Activated naive CD8-positive, alpha-beta T cell treated with anti-CD3 and anti-CD28 coated beads, Interleukin-2, amount 10 ng/mL, durations not matched to agents 7 days and 5 days (primary cell): ENCODE data around the gene SHMT1. TPM values are rescaled to one million over a fixed set of nuclear protein-coding genes. Genes with fewer than 3 reads are reported as not detected.
A peak's percentile ranks its signal among the peaks of the same experiment; 100 is the strongest.
"Not testable (repeated sequence)": the region's sequence is repeated elsewhere in the genome, so short reads cannot be mapped to it uniquely, and the experiment has no call there.

Experiments used
- ATAC-seq: fragments of 150-1000 bp; cut with Tn5 transposase; one replicate; pipeline ENCODE4 v1.10.0; 2021; ENCODE audit warnings: low read depth, moderate library complexity
- POLR2A ChIA-PET: fragments of 350-600 bp; sonication (Branson Sonifier 250); formaldehyde crosslinking; loops from one replicate; lab custom pipeline; 2021; ENCODE audit warnings: antibody characterized with exemption; lab: Charles Lee
- DNase-seq: peaks from one replicate; pipeline ENCODE4 v3.0.0; 2021
- H3K27ac Mint-ChIP-seq: one replicate; pipeline ENCODE4 v1.8.0; 2022; ENCODE audit warnings: mild to moderate bottlenecking, mixed read lengths
- H3K27me3 Mint-ChIP-seq: one replicate; pipeline ENCODE4 v1.8.0; 2022; ENCODE audit warnings: mild to moderate bottlenecking, moderate library complexity, mixed read lengths
- H3K36me3 Mint-ChIP-seq: one replicate; pipeline ENCODE4 v1.8.0; 2021; ENCODE audit warnings: mild to moderate bottlenecking, mixed read lengths
- H3K4me1 Mint-ChIP-seq: one replicate; pipeline ENCODE4 v1.8.0; 2021; ENCODE audit warnings: mixed read lengths
- H3K4me3 Mint-ChIP-seq: one replicate; pipeline ENCODE4 v1.8.0; 2022; ENCODE audit warnings: mild to moderate bottlenecking, moderate library complexity, mixed read lengths
- H3K9me3 Mint-ChIP-seq: one replicate; pipeline ENCODE4 v1.8.0; 2021; ENCODE audit warnings: mixed read lengths
- total RNA-seq, 2 experiments: library from RNA; stranded (reverse); gene quantifications; one replicate each; pipeline ENCODE4 v1.2.3, GENCODE V29; 2021

SHMT1 gene
- total RNA-seq, 2 experiments from 2014 or later = 45.4 to 48.1 TPM

DNA sequence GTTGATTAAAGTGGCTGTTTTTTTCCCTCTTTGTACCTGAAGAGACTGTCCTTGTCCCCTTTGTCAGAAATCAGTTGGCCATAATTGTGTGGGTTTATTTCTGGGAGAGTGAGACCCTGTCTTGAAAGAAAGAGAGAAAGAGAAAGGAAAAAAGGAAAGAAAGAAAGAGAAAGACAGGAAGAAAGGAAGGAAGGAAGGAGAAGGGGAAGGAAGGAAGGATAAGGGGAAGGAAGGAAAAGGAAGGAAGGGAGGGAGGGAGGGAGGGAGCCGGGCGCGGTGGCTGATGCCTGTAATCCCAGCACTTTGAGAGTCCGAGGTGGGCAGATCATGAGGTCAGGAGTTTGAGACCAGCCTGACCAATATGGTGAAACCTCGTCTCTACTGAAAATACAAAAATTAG lies 7.4 kb upstream of the SHMT1 start:
- ATAC-seq (no peak), DNase-seq (no peak)
- Mint-ChIP-seq H3K4me1 (no peaks in the 10 kb centered on the region), H3K9me3 (peaks cover 5% of the 10 kb centered on the region), H3K4me3 (no peak overlapping the region), H3K27ac (no peak overlapping the region), H3K27me3 (peaks cover 5% of the 10 kb centered on the region), H3K36me3 (no peaks in the 10 kb centered on the region)
- POLR2A ChIA-PET = no interaction called here

DNA sequence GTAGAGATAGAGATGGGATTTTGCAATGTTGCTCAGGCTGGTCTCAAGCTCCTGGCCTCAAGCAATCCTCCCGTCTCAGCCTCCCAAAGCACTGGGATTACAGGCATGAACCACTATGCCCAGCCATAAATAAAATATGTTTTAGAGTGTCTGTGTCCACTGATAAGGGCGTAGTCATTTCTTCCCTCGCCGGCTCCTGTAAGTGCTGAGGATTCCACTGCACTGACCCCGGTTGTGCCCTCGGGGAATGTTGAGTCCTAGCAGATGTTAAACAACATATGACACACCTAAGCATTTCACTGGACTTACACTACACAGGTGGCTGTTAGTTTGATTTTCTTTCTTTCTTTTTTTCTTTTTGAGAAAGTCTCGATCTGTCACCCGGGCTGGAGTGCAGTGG lies 5.6 kb upstream of the SHMT1 start:
- Mint-ChIP-seq H3K36me3 (no peaks in the 10 kb centered on the region), H3K27me3 (peaks cover 4% of the 10 kb centered on the region), H3K9me3 (no peaks in the 10 kb centered on the region), H3K4me3 (no peak overlapping the region), H3K27ac (no peak overlapping the region), H3K4me1 (no peaks in the 10 kb centered on the region)
- POLR2A ChIA-PET = no interaction called here
- ATAC-seq (no peak), DNase-seq (no peak)

DNA sequence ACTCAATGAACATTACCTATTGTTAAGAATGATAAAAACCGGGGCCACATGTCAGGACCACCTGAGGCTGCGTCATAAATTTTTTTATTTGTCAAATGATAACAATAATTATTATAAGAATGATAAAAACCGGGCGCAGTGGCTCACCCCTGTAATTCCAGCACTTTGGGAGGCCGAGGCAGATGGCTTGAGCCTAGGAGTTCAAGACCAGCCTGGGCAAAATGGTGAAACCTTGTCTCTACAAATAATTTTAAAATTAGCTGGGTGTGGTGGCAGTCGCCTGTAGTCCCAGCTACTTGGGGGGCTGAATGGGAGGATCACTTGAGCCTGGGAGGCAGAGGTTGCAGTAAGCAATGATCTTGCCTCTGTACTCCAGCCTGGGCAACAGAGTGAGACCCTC lies 816 bp upstream of the SHMT1 start:
- peaks cover 12% of the 10 kb centered on the region for H3K36me3 Mint-ChIP-seq
- peaks cover 12% of the 10 kb centered on the region for H3K4me1 Mint-ChIP-seq
- POLR2A ChIA-PET = no interaction called here
- H3K27me3 Mint-ChIP-seq = no peaks in the 10 kb centered on the region
- ATAC-seq (no peak), DNase-seq (no peak)
- H3K4me3 Mint-ChIP-seq = no peak overlapping the region
- H3K27ac Mint-ChIP-seq = no peak overlapping the region
- H3K9me3 Mint-ChIP-seq = no peaks in the 10 kb centered on the region

DNA sequence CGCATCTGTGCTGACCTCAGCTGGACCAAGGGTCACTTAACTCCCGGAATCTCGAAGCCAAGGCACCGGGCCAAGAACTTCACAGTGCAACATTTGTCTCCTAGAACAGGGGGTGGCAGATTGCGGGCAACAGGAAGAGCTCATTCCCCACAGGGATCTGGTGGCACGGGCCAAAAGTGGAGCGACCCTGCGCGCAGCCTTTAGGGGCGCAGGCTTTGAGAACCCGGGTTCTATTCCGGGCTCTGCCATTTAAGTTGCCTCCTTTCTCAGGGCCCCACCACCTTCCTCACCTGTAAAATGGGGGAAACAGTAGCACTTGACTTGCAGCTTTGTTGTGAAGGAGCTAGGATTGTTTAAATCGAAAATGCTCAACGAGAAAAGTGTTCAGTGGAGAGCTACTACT lies 651 bp downstream of the SHMT1 start:
- H3K9me3 Mint-ChIP-seq = no peaks in the 10 kb centered on the region
- H3K36me3 Mint-ChIP-seq = peaks cover 13% of the 10 kb centered on the region
- POLR2A ChIA-PET = interaction anchor here (0.9 to 1.9 kb wide), 2 partner anchors 34 to 48 kb away, joined by 3 to 9 read pairs; partner anchors contain the start of genes SMCR8 and TOP3A
- H3K4me3 Mint-ChIP-seq = peak overlapping the region; percentile 93
- no peaks in the 10 kb centered on the region for H3K27me3 Mint-ChIP-seq
- H3K4me1 Mint-ChIP-seq = peaks cover 14% of the 10 kb centered on the region
- ATAC-seq = peak; percentile 1
- DNase-seq = peak; percentile 40
- H3K27ac Mint-ChIP-seq = peak overlapping the region; percentile 79

DNA sequence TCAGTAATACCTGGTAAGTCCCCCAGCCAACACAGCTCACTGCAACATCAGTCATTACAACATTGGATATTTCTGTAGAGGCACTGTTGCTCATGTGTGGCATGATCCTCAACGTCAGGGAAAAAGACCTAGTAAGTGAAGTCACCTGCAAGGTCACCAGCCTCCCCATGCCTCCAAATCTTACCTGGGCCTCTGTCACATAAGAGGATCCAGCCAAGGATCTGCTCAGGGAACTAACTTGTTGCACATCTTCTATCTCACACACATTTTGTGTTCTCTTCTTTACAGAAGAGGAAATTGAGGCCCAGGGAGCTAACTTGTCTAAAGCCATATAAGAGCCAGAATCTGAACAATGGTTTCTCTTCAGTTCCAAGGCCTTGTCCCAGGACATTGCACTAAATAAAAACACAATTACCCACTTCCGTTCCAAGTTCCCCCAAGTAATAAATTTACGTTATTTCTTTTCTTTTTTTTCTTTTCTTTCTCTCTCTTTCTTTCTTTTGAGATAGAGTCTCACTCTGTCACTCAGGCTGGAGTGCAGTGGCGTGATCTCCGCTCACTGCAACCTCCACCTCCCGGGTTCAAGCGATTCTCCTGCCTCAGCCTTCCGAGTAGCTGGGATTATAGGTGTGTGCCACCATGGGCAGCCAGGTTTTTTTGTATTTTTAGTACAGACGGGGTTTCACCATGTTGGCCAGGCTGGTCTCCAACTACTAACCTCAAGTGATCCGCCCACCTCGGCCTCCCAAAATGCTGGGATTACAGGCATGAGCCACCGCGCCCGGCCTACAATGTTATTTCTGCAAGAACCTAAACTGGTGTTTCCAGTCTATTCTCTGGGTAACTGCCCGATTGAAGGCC lies 1.3 kb downstream of the SHMT1 start:
- Mint-ChIP-seq H3K4me1 (peaks cover 14% of the 10 kb centered on the region), H3K27ac (peak overlapping the region; percentile 70), H3K9me3 (no peaks in the 10 kb centered on the region), H3K36me3 (peaks cover 13% of the 10 kb centered on the region), H3K27me3 (no peaks in the 10 kb centered on the region), H3K4me3 (peak overlapping the region; percentile 93)
- DNase-seq = no peak
- POLR2A ChIA-PET = interaction anchor here (0.7 to 1.9 kb wide), 4 partner anchors 14 to 47 kb away, joined by 3 to 9 read pairs (median 4); partner anchors contain the start of genes SMCR8 and TOP3A
- no peak for ATAC-seq

- ATAC-seq = no peak
- POLR2A ChIA-PET = no interaction called here
- Mint-ChIP-seq H3K27ac (no peak overlapping the region), H3K9me3 (no peaks in the 10 kb centered on the region), H3K27me3 (no peaks in the 10 kb centered on the region), H3K4me1 (peaks cover 14% of the 10 kb centered on the region), H3K36me3 (peaks cover 16% of the 10 kb centered on the region), H3K4me3 (no peak overlapping the region)
- DNase-seq = no peak
Observed at GRCh38 chr17:18360518-18360917, 2.8 kb downstream of the SHMT1 start.

DNA sequence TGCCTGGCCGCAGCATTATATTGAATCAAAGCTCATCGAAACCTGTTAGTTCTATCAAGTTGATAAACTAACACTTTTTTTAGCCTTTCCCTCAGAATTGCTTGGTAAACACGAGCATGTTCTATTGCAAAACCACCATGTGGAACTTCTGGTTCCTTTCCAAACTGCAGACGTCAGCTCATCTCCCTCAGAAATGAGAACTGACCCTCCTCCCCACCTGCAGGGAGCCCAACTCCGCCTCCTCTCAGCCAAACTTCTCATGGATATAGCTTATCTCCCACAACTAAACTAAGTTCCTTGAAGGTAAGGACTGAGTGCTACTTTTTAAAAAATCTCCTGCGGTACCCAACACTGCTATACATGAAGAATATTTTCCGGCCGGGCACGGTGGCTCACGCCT lies 6.7 kb downstream of the SHMT1 start:
- DNase-seq (no peak), ATAC-seq (no peak)
- Mint-ChIP-seq H3K9me3 (no peaks in the 10 kb centered on the region), H3K27ac (no peak overlapping the region), H3K36me3 (peaks cover 22% of the 10 kb centered on the region), H3K4me1 (peaks cover 4% of the 10 kb centered on the region), H3K4me3 (no peak overlapping the region), H3K27me3 (no peaks in the 10 kb centered on the region)
- POLR2A ChIA-PET = no interaction called here

GRCh38 chr17:18353541-18353940 lies 9.8 kb downstream of the SHMT1 start:
- POLR2A ChIA-PET = no interaction called here
- Mint-ChIP-seq H3K27ac (no peak overlapping the region), H3K4me1 (no peaks in the 10 kb centered on the region), H3K9me3 (no peaks in the 10 kb centered on the region), H3K27me3 (no peaks in the 10 kb centered on the region), H3K4me3 (no peak overlapping the region), H3K36me3 (peaks cover 13% of the 10 kb centered on the region)
- no peak for DNase-seq
- no peak for ATAC-seq

- DNase-seq = no peak
- Mint-ChIP-seq H3K4me1 (no peaks in the 10 kb centered on the region), H3K36me3 (peaks cover 23% of the 10 kb centered on the region), H3K27me3 (no peaks in the 10 kb centered on the region), H3K9me3 (no peaks in the 10 kb centered on the region), H3K27ac (no peak overlapping the region), H3K4me3 (no peak overlapping the region)
- POLR2A ChIA-PET = no interaction called here
- ATAC-seq = no peak
Observed at GRCh38 chr17:18344021-18344420, 19.3 kb downstream of the SHMT1 start.

DNA sequence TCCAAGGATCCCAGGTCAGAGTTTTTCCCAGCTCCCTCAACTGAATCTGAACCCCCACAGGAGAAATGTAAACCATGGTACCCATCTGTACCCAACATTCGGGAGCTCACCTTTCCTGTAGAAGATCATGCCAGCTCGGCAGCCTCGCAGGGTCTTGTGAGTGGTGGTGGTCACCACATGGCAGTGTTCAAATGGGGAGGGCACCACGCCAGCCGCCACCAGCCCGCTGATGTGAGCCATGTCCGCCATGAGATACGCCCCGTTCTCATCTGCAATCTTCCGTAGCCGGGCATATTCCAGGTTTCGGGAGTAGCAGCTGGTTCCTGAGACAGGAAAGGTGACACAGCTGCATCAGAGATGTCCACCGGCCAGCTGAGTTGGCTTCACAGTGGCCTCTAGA lies 23.4 kb downstream of the SHMT1 start:
- Mint-ChIP-seq H3K4me3 (no peak overlapping the region), H3K27me3 (no peaks in the 10 kb centered on the region), H3K4me1 (no peaks in the 10 kb centered on the region), H3K36me3 (peaks cover 31% of the 10 kb centered on the region), H3K27ac (no peak overlapping the region), H3K9me3 (no peaks in the 10 kb centered on the region)
- POLR2A ChIA-PET = no interaction called here
- DNase-seq (no peak), ATAC-seq (no peak)

DNA sequence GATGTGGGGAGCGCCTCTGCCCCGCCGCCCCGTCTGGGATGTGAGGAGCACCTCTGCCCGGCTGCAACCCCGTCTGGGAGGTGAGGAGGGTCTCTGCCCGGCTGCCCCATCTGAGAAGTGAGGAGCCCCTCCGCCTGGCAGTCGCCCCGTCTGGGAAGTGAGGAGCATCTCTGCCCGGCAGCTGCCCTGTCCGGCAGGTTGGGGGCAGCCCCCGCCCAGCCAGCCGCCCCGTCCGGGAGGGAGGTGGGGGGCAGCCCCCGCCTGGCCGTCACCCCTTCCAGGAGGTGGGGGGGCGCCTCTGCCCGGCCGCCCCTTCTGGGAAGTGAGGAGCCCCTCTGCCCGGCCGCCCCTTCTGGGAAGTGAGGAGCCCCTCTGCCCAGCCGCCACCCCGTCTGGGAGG lies 25.2 kb downstream of the SHMT1 start:
- H3K27ac Mint-ChIP-seq, H3K4me3 Mint-ChIP-seq, H3K4me1 Mint-ChIP-seq, POLR2A ChIA-PET, H3K27me3 Mint-ChIP-seq, DNase-seq, H3K9me3 Mint-ChIP-seq, ATAC-seq: not testable (repeated sequence)
- peaks cover 32% of the 10 kb centered on the region for H3K36me3 Mint-ChIP-seq

- Mint-ChIP-seq H3K4me3 (no peak overlapping the region), H3K36me3 (peaks cover 12% of the 10 kb centered on the region), H3K27ac (peak overlapping the region; percentile 60), H3K4me1 (peaks cover 16% of the 10 kb centered on the region), H3K27me3 (no peaks in the 10 kb centered on the region), H3K9me3 (no peaks in the 10 kb centered on the region)
- POLR2A ChIA-PET = no interaction called here
- DNase-seq (no peak), ATAC-seq (peak; percentile 25)
Observed at GRCh38 chr17:18332909-18333489, 30.4 kb downstream of the SHMT1 start.

- Mint-ChIP-seq H3K27me3 (no peaks in the 10 kb centered on the region), H3K36me3 (peaks cover 11% of the 10 kb centered on the region), H3K27ac (peak overlapping the region; percentile 90), H3K4me1 (peaks cover 16% of the 10 kb centered on the region), H3K4me3 (peak overlapping the region; percentile 75), H3K9me3 (no peaks in the 10 kb centered on the region)
- ATAC-seq (peak; percentile 77), DNase-seq (no peak)
- POLR2A ChIA-PET = interaction anchor here (0.6 to 1.1 kb wide), 4 partner anchors 14 to 148 kb away, joined by 3 to 5 read pairs (median 4); partner anchors contain the start of genes ALKBH5, SMCR8 and TOP3A
Observed at GRCh38 chr17:18331879-18332278, 31.5 kb downstream of the SHMT1 start.
